WTC11 (cell line): ENCODE measurements around the gene LPCAT1.

Experiments used
- CREB1 ChIP-seq: sonication (generic); formaldehyde crosslinking; IDR thresholded peaks from 2 replicates; pipeline ENCODE4 v1.8.0; 2023; ENCODE audit warnings: mild to moderate bottlenecking, missing genetic modification reagents
- TF ChIP-seq, protein P1 (sequence below): sonication (generic); formaldehyde crosslinking; IDR thresholded peaks from 2 replicates; pipeline ENCODE4 v1.8.0; 2022; ENCODE audit warnings: mild to moderate bottlenecking, missing genetic modification reagents
- TF ChIP-seq, protein P2 (sequence below): fragments of 200-600 bp; IDR thresholded peaks from 2 replicates; pipeline ENCODE4 v1.8.0; 2022; ENCODE audit warnings: antibody characterized with exemption

- TF ChIP-seq CREB1: no peak
- TF ChIP-seq, protein P1, sequence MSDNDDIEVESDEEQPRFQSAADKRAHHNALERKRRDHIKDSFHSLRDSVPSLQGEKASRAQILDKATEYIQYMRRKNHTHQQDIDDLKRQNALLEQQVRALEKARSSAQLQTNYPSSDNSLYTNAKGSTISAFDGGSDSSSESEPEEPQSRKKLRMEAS (CRISPR knock-in tag): no peak
- TF ChIP-seq, protein P2, sequence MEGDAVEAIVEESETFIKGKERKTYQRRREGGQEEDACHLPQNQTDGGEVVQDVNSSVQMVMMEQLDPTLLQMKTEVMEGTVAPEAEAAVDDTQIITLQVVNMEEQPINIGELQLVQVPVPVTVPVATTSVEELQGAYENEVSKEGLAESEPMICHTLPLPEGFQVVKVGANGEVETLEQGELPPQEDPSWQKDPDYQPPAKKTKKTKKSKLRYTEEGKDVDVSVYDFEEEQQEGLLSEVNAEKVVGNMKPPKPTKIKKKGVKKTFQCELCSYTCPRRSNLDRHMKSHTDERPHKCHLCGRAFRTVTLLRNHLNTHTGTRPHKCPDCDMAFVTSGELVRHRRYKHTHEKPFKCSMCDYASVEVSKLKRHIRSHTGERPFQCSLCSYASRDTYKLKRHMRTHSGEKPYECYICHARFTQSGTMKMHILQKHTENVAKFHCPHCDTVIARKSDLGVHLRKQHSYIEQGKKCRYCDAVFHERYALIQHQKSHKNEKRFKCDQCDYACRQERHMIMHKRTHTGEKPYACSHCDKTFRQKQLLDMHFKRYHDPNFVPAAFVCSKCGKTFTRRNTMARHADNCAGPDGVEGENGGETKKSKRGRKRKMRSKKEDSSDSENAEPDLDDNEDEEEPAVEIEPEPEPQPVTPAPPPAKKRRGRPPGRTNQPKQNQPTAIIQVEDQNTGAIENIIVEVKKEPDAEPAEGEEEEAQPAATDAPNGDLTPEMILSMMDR: no peak
Measured at GRCh38 chr5:1508659-1509290, 15.0 kb downstream of the LPCAT1 start.
